IMR-90 (cell line): ENCODE data around the gene FSIP1. TPM values are rescaled to one million over a fixed set of nuclear protein-coding genes. Genes with fewer than 3 reads are reported as not detected.

Source experiments
- ATAC-seq: fragments of 200-7000 bp; cut with Tn5 transposase; 2 replicates; pipeline ENCODE4 v1.9.1; 2020; ENCODE audit warnings: low read depth, mild to moderate bottlenecking, moderate library complexity
- BruUV-seq: library from RNA; stranded (reverse); fragments of 400-500 nt; replicated peaks from 2 replicates; lab custom pipeline; 2021; lab: Mats Ljungman, UMichigan
- CTCF ChIA-PET: fragments of 300-600 bp; formaldehyde crosslinking; extraction: SDS; loops from one replicate; lab custom pipeline; 2021; ENCODE audit warnings: antibody characterized with exemption; lab: Yijun Ruan, JAX
- POLR2A ChIA-PET: fragments of 300-600 bp; sonication (Branson Sonifier 250); formaldehyde crosslinking; loops from one replicate; lab custom pipeline; 2022; ENCODE audit warnings: antibody characterized with exemption; ENCODE audit not compliant: unreplicated experiment; lab: Charles Lee
- DNase-seq: peaks from one replicate; pipeline ENCODE4 v3.0.0; 2013
- H2AFZ ChIP-seq: replicated peaks from 2 replicates; pipeline ENCODE3; 2013; ENCODE audit warnings: low read length, mild to moderate bottlenecking; ENCODE audit not compliant: poor library complexity
- H2AK5ac ChIP-seq: 2 replicates; pipeline ENCODE4 v1.6.1; 2013; ENCODE audit warnings: low read depth, low read length, inconsistent platforms
- H2AK9ac ChIP-seq: replicated peaks from 2 replicates; pipeline ENCODE3; 2013; ENCODE audit warnings: mild to moderate bottlenecking, low read depth, low read length, moderate library complexity; ENCODE audit not compliant: poor library complexity
- H2BK120ac ChIP-seq: 2 replicates; pipeline ENCODE4 v1.6.1; 2013; ENCODE audit warnings: low read depth, low read length, inconsistent platforms
- H2BK15ac ChIP-seq: 3 replicates; pipeline ENCODE4 v1.6.1; 2013; ENCODE audit warnings: low read depth, low read length, inconsistent platforms
- H2BK20ac ChIP-seq: 2 replicates; pipeline ENCODE4 v1.6.1; 2013; ENCODE audit warnings: low read depth, mild to moderate bottlenecking, inconsistent platforms, low read length, moderate library complexity
- H2BK5ac ChIP-seq: 2 replicates; pipeline ENCODE4 v1.6.1; 2013; ENCODE audit warnings: mild to moderate bottlenecking, low read depth, low read length, inconsistent platforms; ENCODE audit not compliant: poor library complexity, severe bottlenecking
- H3K14ac ChIP-seq: replicated peaks from 2 replicates; pipeline ENCODE4 v1.6.1; 2013; ENCODE audit warnings: low read depth, low read length, inconsistent platforms
- H3K18ac ChIP-seq: 2 replicates; pipeline ENCODE4 v1.6.1; 2013; ENCODE audit warnings: low read depth, low read length, control low read depth
- H3K23ac ChIP-seq: 2 replicates; pipeline ENCODE4 v1.6.1; 2013; ENCODE audit warnings: low read depth, low read length, inconsistent platforms
- H3K27ac ChIP-seq: 2 replicates; pipeline ENCODE4 v1.5.1; 2013; ENCODE audit warnings: mild to moderate bottlenecking, control low read depth, low read length; ENCODE audit not compliant: insufficient read depth
- H3K27me3 ChIP-seq: 2 replicates; pipeline ENCODE4 v1.6.1; 2013; ENCODE audit warnings: low read length; ENCODE audit not compliant: control insufficient read depth, insufficient read depth
- H3K36me3 ChIP-seq: 2 replicates; pipeline ENCODE4 v1.6.1; 2013; ENCODE audit warnings: low read length, mixed read lengths; ENCODE audit not compliant: control insufficient read depth, insufficient read depth
- H3K4ac ChIP-seq: 2 replicates; pipeline ENCODE4 v1.6.1; 2013; ENCODE audit warnings: low read depth, low read length, inconsistent platforms
- H3K4me1 ChIP-seq: 2 replicates; pipeline ENCODE4 v1.6.1; 2013; ENCODE audit warnings: low read length, mixed read lengths; ENCODE audit not compliant: control insufficient read depth, insufficient read depth
- H3K4me2 ChIP-seq: 2 replicates; pipeline ENCODE4 v1.6.1; 2013; ENCODE audit warnings: low read depth, mild to moderate bottlenecking, control low read depth, low read length, moderate library complexity
- H3K4me3 ChIP-seq: 2 replicates; pipeline ENCODE4 v1.5.1; 2013; ENCODE audit warnings: low read depth, mild to moderate bottlenecking, control low read depth, low read length, moderate library complexity; ENCODE audit not compliant: insufficient read depth
- H3K56ac ChIP-seq: 2 replicates; pipeline ENCODE4 v1.6.1; 2013; ENCODE audit warnings: low read length, inconsistent platforms; ENCODE audit not compliant: insufficient read depth; ENCODE audit errors: extremely low read depth
- H3K79me1 ChIP-seq, 2 experiments: 2 replicates each; pipeline ENCODE4 v1.6.1; 2013; ENCODE audit warnings: low read length in 2 of 2, inconsistent platforms in 1 of 2, low read depth in 1 of 2
- H3K9ac ChIP-seq: 2 replicates; pipeline ENCODE4 v1.6.1; 2013; ENCODE audit warnings: low read depth, low read length, control low read depth
- H3K9me1 ChIP-seq: 2 replicates; pipeline ENCODE4 v1.6.1; 2013; ENCODE audit warnings: low read length, inconsistent platforms; ENCODE audit not compliant: insufficient read depth
- H3K9me3 ChIP-seq: 2 replicates; pipeline ENCODE4 v1.6.1; 2013; ENCODE audit warnings: low read length; ENCODE audit not compliant: control insufficient read depth, insufficient read depth
- H4K20me1 ChIP-seq: 2 replicates; pipeline ENCODE4 v1.6.1; 2013; ENCODE audit warnings: low read length, inconsistent platforms; ENCODE audit not compliant: insufficient read depth
- H4K5ac ChIP-seq: 2 replicates; pipeline ENCODE4 v1.6.1; 2013; ENCODE audit warnings: mild to moderate bottlenecking, low read depth, low read length, control low read depth
- H4K8ac ChIP-seq, 2 experiments: 2 replicates each; pipeline ENCODE4 v1.6.1; 2013; ENCODE audit warnings: low read depth in 2 of 2, low read length in 2 of 2, control low read depth in 1 of 2, inconsistent platforms in 1 of 2
- H4K91ac ChIP-seq: 2 replicates; pipeline ENCODE4 v1.6.1; 2013; ENCODE audit warnings: low read depth, low read length, inconsistent platforms; ENCODE audit not compliant: insufficient read depth
- BHLHE40 ChIP-seq: fragments of 150-350 bp; IDR thresholded peaks from 2 replicates; pipeline ENCODE4 v1.6.1; 2016; ENCODE audit warnings: mild to moderate bottlenecking, low read depth, low read length
- CEBPB ChIP-seq: IDR thresholded peaks from 2 replicates; pipeline ENCODE4 v1.6.1; 2012; ENCODE audit warnings: low read depth, low read length, improper control_type of control experiment
- FOS ChIP-seq: fragments of 150-350 bp; IDR thresholded peaks from 2 replicates; pipeline ENCODE4 v1.6.1; 2016; ENCODE audit warnings: low read depth, low read length
- MAZ ChIP-seq: IDR thresholded peaks from 2 replicates; pipeline ENCODE4 v1.6.1; 2012; ENCODE audit warnings: low read depth, mild to moderate bottlenecking, low read length, improper control_type of control experiment, moderate library complexity, borderline replicate concordance
- MXI1 ChIP-seq: IDR thresholded peaks from 2 replicates; pipeline ENCODE4 v1.6.1; 2012; ENCODE audit warnings: low read depth, mild to moderate bottlenecking, low read length, moderate library complexity, borderline replicate concordance
- POLR2A ChIP-seq: IDR thresholded peaks from 2 replicates; pipeline ENCODE4 v1.6.1; 2012; ENCODE audit warnings: mild to moderate bottlenecking, low read depth, low read length
- RCOR1 ChIP-seq: IDR thresholded peaks from 2 replicates; pipeline ENCODE4 v1.6.1; 2012; ENCODE audit warnings: mild to moderate bottlenecking, low read length, improper control_type of control experiment; ENCODE audit not compliant: insufficient replicate concordance
- RFX5 ChIP-seq: IDR thresholded peaks from 2 replicates; pipeline ENCODE4 v1.8.0; 2012; ENCODE audit warnings: low read depth, mild to moderate bottlenecking, low read length, moderate library complexity
- WGBS, 2 experiments: methylation state at CpG; one replicate each; pipeline versions ENCODE4 v1.1.5 to v1.1.7; 2013; ENCODE audit warnings: missing lambda C conversion rate in 2 of 2; ENCODE audit not compliant: insufficient read length in 1 of 2; ENCODE audit errors: extremely low coverage in 2 of 2; 5-methylcytosine and 5-hydroxymethylcytosine counted together
- dilution Hi-C: fragments of 300-500 bp; cut with HindIII; formaldehyde crosslinking; loops from one replicate; pipeline ENCODE4 v1.14.3; 2018; ENCODE audit warnings: low sequenced_read_pairs; ENCODE audit not compliant: unreplicated experiment
- in situ Hi-C: fragments of 300-500 bp; cut with MboI; formaldehyde crosslinking; loops from 3 replicates; pipeline ENCODE4 v1.14.3; 2019; ENCODE audit warnings: low sequenced_read_pairs, inconsistent platforms, mixed read lengths
- intact Hi-C: fragments of 100-400 bp; cut with micrococcal nuclease; formaldehyde crosslinking; loops from 2 replicates; pipeline ENCODE4 v1.10.0; 2022
- polyA plus RNA-seq, 3 experiments: library from polyadenylated mRNA; depleted of rRNA; stranded (reverse); fragments of >200 nt; gene quantifications; 2 replicates each; pipeline ENCODE4 v1.2.3, GENCODE V29; 2012; ENCODE audit warnings: low replicate concordance in 1 of 3
- total RNA-seq: library from RNA; depleted of rRNA; stranded (reverse); fragments of >200 nt; gene quantifications from 2 replicates; pipeline ENCODE4 v1.2.3, GENCODE V29; 2012
- TF ChIP-seq, protein P1 (sequence below): fragments of 150-350 bp; IDR thresholded peaks from 2 replicates; pipeline ENCODE4 v1.6.1; 2017; ENCODE audit warnings: mild to moderate bottlenecking, antibody characterized with exemption, low read length, low read depth

FSIP1 gene
- total and polyA plus RNA-seq, 2 of the 4 experiments (the other 2 are of a cell fraction): 0.10 to 0.18 TPM

DNA sequence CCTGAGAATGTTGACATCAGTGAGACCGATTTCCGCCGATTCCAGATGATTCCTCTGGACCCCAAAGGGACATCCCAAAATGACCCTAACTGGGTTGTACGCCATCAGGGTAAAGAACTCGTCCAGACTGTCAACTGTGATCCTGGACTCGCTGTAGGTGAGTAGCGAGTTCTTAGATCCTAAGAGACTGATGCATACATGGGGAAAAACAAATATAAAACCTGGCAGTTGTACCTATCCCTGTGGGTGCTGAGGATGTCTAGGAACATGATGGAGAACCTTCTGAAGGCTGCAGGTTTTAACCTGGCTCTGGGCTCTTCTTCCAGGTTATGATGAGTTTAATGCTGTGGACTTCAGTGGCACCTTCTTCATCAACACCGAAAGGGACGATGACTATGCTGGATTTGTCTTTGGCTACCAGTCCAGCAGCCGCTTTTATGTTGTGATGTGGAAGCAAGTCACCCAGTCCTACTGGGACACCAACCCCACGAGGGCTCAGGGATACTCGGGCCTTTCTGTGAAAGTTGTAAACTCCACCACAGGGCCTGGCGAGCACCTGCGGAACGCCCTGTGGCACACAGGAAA, 189.5 kb downstream of the FSIP1 start:
- Histone ChIP-seq H3K79me1 (peaks cover 0 to 58% of the 10 kb centered on the region in 2 experiments; a peak in 2 of 4 replicates), H3K18ac (no peak overlapping the region), H2BK20ac (no peak overlapping the region), H3K9me3 (no peaks in the 10 kb centered on the region), H3K27me3 (no peaks in the 10 kb centered on the region), H2AK5ac (no peak overlapping the region), H3K23ac (no peak overlapping the region), H3K4ac (no peak overlapping the region), H4K5ac (no peak overlapping the region), H3K27ac (no peak overlapping the region), H4K91ac (no peak overlapping the region), H3K56ac (no peak overlapping the region), H2AFZ (peak overlapping the region; percentile 19), H2BK120ac (no peak overlapping the region), H3K4me1 (no peaks in the 10 kb centered on the region; the same call in 1 of the 2 replicates), H4K20me1 (peaks cover 94% of the 10 kb centered on the region), H2AK9ac (peak overlapping the region; percentile 35), H3K9ac (no peak overlapping the region), H3K4me3 (no peak overlapping the region), H2BK15ac (no peak overlapping the region), H3K36me3 (peaks cover 63% of the 10 kb centered on the region), H2BK5ac (no peak overlapping the region), H3K14ac (0 out of 2 replicates have a peak overlapping the region, but pooled peaks have one; percentile 29), H4K8ac (no peak overlapping the region), H3K4me2 (peak overlapping the region; percentile 6; the same call in 1 of the 2 replicates), H3K9me1 (peaks cover 14% of the 10 kb centered on the region)
- ChIA-PET CTCF (interaction anchor here (0.6 kb wide), 1 partner anchor 454 kb away, joined by 3 read pairs; no protein-coding TSS in a partner anchor), POLR2A (interaction anchor here (0.7 kb wide), 1 partner anchor 887 kb away, joined by 3 read pairs; no protein-coding TSS in a partner anchor)
- TF ChIP-seq CEBPB: no peak
- no peak for TF ChIP-seq MXI1
- no peak for TF ChIP-seq BHLHE40
- TF ChIP-seq RFX5: no peak
- no peak for TF ChIP-seq RCOR1
- no peak for TF ChIP-seq MAZ
- TF ChIP-seq, protein P1, sequence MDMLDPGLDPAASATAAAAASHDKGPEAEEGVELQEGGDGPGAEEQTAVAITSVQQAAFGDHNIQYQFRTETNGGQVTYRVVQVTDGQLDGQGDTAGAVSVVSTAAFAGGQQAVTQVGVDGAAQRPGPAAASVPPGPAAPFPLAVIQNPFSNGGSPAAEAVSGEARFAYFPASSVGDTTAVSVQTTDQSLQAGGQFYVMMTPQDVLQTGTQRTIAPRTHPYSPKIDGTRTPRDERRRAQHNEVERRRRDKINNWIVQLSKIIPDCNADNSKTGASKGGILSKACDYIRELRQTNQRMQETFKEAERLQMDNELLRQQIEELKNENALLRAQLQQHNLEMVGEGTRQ: peak; percentile 46; the same call in 1 of the 2 replicates
- TF ChIP-seq POLR2A: peak; percentile 19; the same call in 1 of the 2 replicates
- TF ChIP-seq FOS: no peak
- dilution Hi-C loops (no loop called here), intact Hi-C loops (no loop called here), in situ Hi-C loops (no loop called here)
- peak; percentile 34 for DNase-seq
- TSS peak; percentile 24 for BruUV-seq
- ATAC-seq: no peak
- 93% methylated on average over 3 of the region's 15 CpGs; no CpG with 5 or more reads in 1 of the 2 experiments for WGBS, 2 experiments
